MM.1S (cell line): ENCODE data around the gene ZBTB32.
A peak's percentile ranks its signal among the peaks of the same experiment; 100 is the strongest.

ENCODE experiments used
- DNase-seq: peaks from one replicate; pipeline ENCODE4 v3.0.0-alpha.2; 2015
- H2AFZ ChIP-seq: fragments of 300-600 bp; sonication (generic); 2 replicates; pipeline ENCODE4 v1.6.0; 2016; ENCODE audit warnings: antibody characterized with exemption, low read length
- H3F3A ChIP-seq: fragments of 300-600 bp; sonication (generic); 2 replicates; pipeline ENCODE4 v1.6.1; 2016; ENCODE audit warnings: mild to moderate bottlenecking, antibody characterized with exemption, low read length, moderate library complexity, mixed read lengths; ENCODE audit not compliant: insufficient read depth
- H3K27ac ChIP-seq: fragments of 300-600 bp; sonication (generic); 2 replicates; pipeline ENCODE4 v1.5.1; 2016; ENCODE audit warnings: mild to moderate bottlenecking, low read length
- H3K27me3 ChIP-seq: fragments of 300-600 bp; sonication (generic); replicated peaks from 2 replicates; pipeline ENCODE4 v1.6.0; 2016; ENCODE audit warnings: low read length; ENCODE audit not compliant: insufficient read depth
- H3K36me3 ChIP-seq: fragments of 300-600 bp; sonication (generic); replicated peaks from 2 replicates; pipeline ENCODE4 v1.6.1; 2016; ENCODE audit warnings: mild to moderate bottlenecking, low read length, mixed read lengths; ENCODE audit not compliant: insufficient read depth
- H3K4me1 ChIP-seq: fragments of 300-600 bp; sonication (generic); 2 replicates; pipeline ENCODE4 v1.6.1; 2016; ENCODE audit warnings: low read length, mixed read lengths
- H3K4me2 ChIP-seq: fragments of 300-600 bp; sonication (generic); 2 replicates; pipeline ENCODE4 v1.6.0; 2016; ENCODE audit warnings: low read depth, low read length
- H3K4me3 ChIP-seq: fragments of 300-600 bp; sonication (generic); 2 replicates; pipeline ENCODE4 v1.5.1; 2016; ENCODE audit warnings: low read length, mixed read lengths
- H3K79me2 ChIP-seq: fragments of 300-600 bp; sonication (generic); 2 replicates; pipeline ENCODE4 v1.6.1; 2016; ENCODE audit warnings: mixed run types, low read length, mixed read lengths
- H3K9ac ChIP-seq: fragments of 300-600 bp; sonication (generic); 2 replicates; pipeline ENCODE4 v1.6.1; 2016; ENCODE audit warnings: low read length, mixed read lengths
- H3K9me2 ChIP-seq: fragments of 300-600 bp; sonication (generic); replicated peaks from 2 replicates; pipeline ENCODE4 v1.6.1; 2016; ENCODE audit warnings: mild to moderate bottlenecking, low read length, mixed read lengths; ENCODE audit not compliant: insufficient read depth
- H3K9me3 ChIP-seq: fragments of 300-600 bp; sonication (generic); replicated peaks from 2 replicates; pipeline ENCODE4 v1.6.1; 2016; ENCODE audit warnings: mild to moderate bottlenecking, low read length, mixed read lengths; ENCODE audit not compliant: insufficient read depth
- H4K20me1 ChIP-seq: fragments of 300-600 bp; sonication (generic); 2 replicates; pipeline ENCODE4 v1.6.1; 2016; ENCODE audit warnings: mild to moderate bottlenecking, low read length, moderate library complexity, mixed read lengths; ENCODE audit not compliant: insufficient read depth
- CTCF ChIP-seq: fragments of 300-600 bp; sonication (generic); IDR thresholded peaks from 2 replicates; pipeline ENCODE4 v1.5.1; 2016; ENCODE audit warnings: antibody characterized with exemption, low read length, mixed read lengths
- EZH2 ChIP-seq: fragments of 300-600 bp; sonication (generic); optimal IDR thresholded peaks from 2 replicates; pipeline ENCODE3; 2017; ENCODE audit warnings: low read depth, mild to moderate bottlenecking, antibody characterized with exemption, low read length, mixed read lengths
- EZH2phosphoT487 ChIP-seq: fragments of 300-600 bp; sonication (generic); IDR thresholded peaks from 2 replicates; pipeline ENCODE4 v1.6.1; 2018; ENCODE audit warnings: antibody characterized with exemption, low read length

ZBTB32 gene

GRCh38 chr19:35730326-35730725 lies 26.0 kb downstream of the ZBTB32 start:
- Histone ChIP-seq H3K4me2 (no peak overlapping the region), H3K4me3 (no peak overlapping the region), H3K27ac (no peak overlapping the region), H3K9ac (no peak overlapping the region), H2AFZ (no peak overlapping the region), H3K79me2 (no peaks in the 10 kb centered on the region), H3K9me2 (no peaks in the 10 kb centered on the region), H3K36me3 (peaks cover 12% of the 10 kb centered on the region; the same call in 1 of the 2 replicates), H3K27me3 (no peaks in the 10 kb centered on the region), H3F3A (no peaks in the 10 kb centered on the region), H3K9me3 (no peaks in the 10 kb centered on the region), H3K4me1 (no peaks in the 10 kb centered on the region), H4K20me1 (no peaks in the 10 kb centered on the region)
- DNase-seq, result no peak
- TF ChIP-seq EZH2, result no peak
- no peak for TF ChIP-seq CTCF
- no peak for TF ChIP-seq EZH2phosphoT487

- Histone ChIP-seq H3K27ac (no peak overlapping the region), H3K4me1 (no peaks in the 10 kb centered on the region), H3K4me3 (no peak overlapping the region), H4K20me1 (no peaks in the 10 kb centered on the region), H3K27me3 (no peaks in the 10 kb centered on the region), H3F3A (no peaks in the 10 kb centered on the region), H3K9ac (no peak overlapping the region), H3K4me2 (no peak overlapping the region), H3K9me2 (no peaks in the 10 kb centered on the region), H3K9me3 (no peaks in the 10 kb centered on the region), H3K79me2 (no peaks in the 10 kb centered on the region), H2AFZ (no peak overlapping the region), H3K36me3 (peaks cover 6% of the 10 kb centered on the region; the same call in 1 of the 2 replicates)
- TF ChIP-seq EZH2 (no peak), EZH2phosphoT487 (no peak), CTCF (no peak)
- no peak for DNase-seq
Observed at GRCh38 chr19:35731353-35731752, 27.0 kb downstream of the ZBTB32 start.

- Histone ChIP-seq H3K9me2 (no peaks in the 10 kb centered on the region), H3K27me3 (no peaks in the 10 kb centered on the region), H3K4me3 (no peak overlapping the region), H3K4me2 (no peak overlapping the region), H3K9me3 (no peaks in the 10 kb centered on the region), H3K27ac (no peak overlapping the region), H2AFZ (no peak overlapping the region), H3F3A (no peaks in the 10 kb centered on the region), H3K36me3 (peaks cover 5% of the 10 kb centered on the region; the same call in 1 of the 2 replicates), H3K9ac (no peak overlapping the region), H4K20me1 (no peaks in the 10 kb centered on the region), H3K79me2 (no peaks in the 10 kb centered on the region), H3K4me1 (no peaks in the 10 kb centered on the region)
- peak; percentile 0 for DNase-seq
- TF ChIP-seq EZH2 (no peak), CTCF (no peak), EZH2phosphoT487 (no peak)
Observed at GRCh38 chr19:35731779-35732405, 27.5 kb downstream of the ZBTB32 start.
